ENCODE results near the gene TMEM97. TPM values are rescaled to one million over a fixed set of nuclear protein-coding genes. Genes with fewer than 3 reads are reported as not detected.

The TMEM97 gene
- total and polyA plus RNA-seq, 9 of the 15 experiments (the other 6 are each of a cell fraction or from before 2014, with no cell fraction given) = 34.6 to 121 (median 76.0) TPM

- ATAC-seq (no peak), DNase-seq (ENCODE audit: extremely low read depth in 1 of 4, low spot score in 3 of 4) (no peak), FAIRE-seq (no peak)
- H2AFZ ChIP-seq (ENCODE audit: low read depth, low read length) = no peak within 1 kb of the TSS
- no peaks in the 10 kb centered on the region for H3K79me2 ChIP-seq (ENCODE audit: control insufficient read depth, insufficient read depth, low read length)
- ChIA-PET CTCF (ENCODE audit: low intra/inter-chr PET ratio) (no interaction called here), POLR2A (interaction anchor here (0.7 to 2.8 kb wide), 4 partner anchors 10 to 72 kb away, joined by 3 to 9 read pairs (median 6); no protein-coding TSS in a partner anchor)
- no peak within 1 kb of the TSS for H3K4me2 ChIP-seq (ENCODE audit: insufficient read depth, low read length)
- peak within 1 kb of the TSS in 1 of 2 experiments; percentile 35; a peak in 2 of 4 replicates for H3K9ac ChIP-seq (ENCODE audit: insufficient read depth in 1 of 2, low read depth in 2 of 2, low read length in 2 of 2)
- no peaks in the 10 kb centered on the region for H3K9me3 ChIP-seq (replicated peaks; ENCODE audit: control insufficient read depth, insufficient read depth, low read depth, low read length)
- no peaks in the 10 kb centered on the region for H3K9me1 ChIP-seq (ENCODE audit: control insufficient read depth, insufficient read depth, low read length)
- 0 out of 2 replicates have a peak, but pooled peaks cover under 1% of the 10 kb centered on the region for H4K20me1 ChIP-seq (replicated peaks; ENCODE audit: control insufficient read depth, insufficient read depth, low read length)
- 81% methylated on average over 12 of the region's 13 CpGs for WGBS (ENCODE audit: insufficient coverage, low coverage, missing lambda C conversion rate)
- peaks cover 42% of the 10 kb centered on the region for H3K36me3 ChIP-seq (ENCODE audit: control insufficient read depth, insufficient read depth, low read length)
- in situ Hi-C loops (cut with MboI) (no loop called here), intact Hi-C loops (cut with micrococcal nuclease) (no loop called here)
- H3K4me3 ChIP-seq = no peak within 1 kb of the TSS
- H3K27ac ChIP-seq (ENCODE audit: extremely low read depth, low read depth, low read length) = no peak within 1 kb of the TSS
- BruUV-seq (replicated peaks) = no TSS peak
- no peaks in the 10 kb centered on the region for H3K27me3 ChIP-seq (ENCODE audit: control insufficient read depth in 2 of 2, insufficient read depth in 2 of 2, low read length in 2 of 2)
- peaks cover 3 to 22% of the 10 kb centered on the region in 2 experiments; a peak in 4 of 5 replicates for H3K4me1 ChIP-seq (replicated peaks in 1 of 2; ENCODE audit: control insufficient read depth in 2 of 2, insufficient read depth in 2 of 2, low read length in 2 of 2)
- TF ChIP-seq SFPQ (IDR thresholded peaks at IDR 0.05; ENCODE audit: low read depth, low read length) (no peak), NR2C1 (IDR thresholded peaks at IDR 0.05) (no peak), NR2C1 (tag; IDR thresholded peaks at IDR 0.05) (no peak), ZNF707 (CRISPR knock-in tag; conservative IDR thresholded peaks at IDR 0.05) (no peak), MEF2A (IDR thresholded peaks at IDR 0.05; ENCODE audit: control insufficient read depth, low read depth, low read length) (no peak), KAT8 (IDR thresholded peaks at IDR 0.05; ENCODE audit: low read depth) (no peak), ZMIZ1 (IDR thresholded peaks at IDR 0.05; ENCODE audit: low read depth in 2 of 2, low read length in 2 of 2) (no peak), RFX7 (CRISPR knock-in tag; IDR thresholded peaks at IDR 0.05) (no peak), HDAC8 (tag; IDR thresholded peaks at IDR 0.05) (no peak), THAP12 (CRISPR knock-in tag; IDR thresholded peaks at IDR 0.05) (no peak), E2F4 (CRISPR knock-in tag; IDR thresholded peaks at IDR 0.05; ENCODE audit: low read depth) (no peak), TAF15 (IDR thresholded peaks at IDR 0.05; ENCODE audit: low read depth, low read length) (no peak), HDAC2 (IDR thresholded peaks at IDR 0.05) (no peak)
Measured at GRCh38 chr17:28364665-28365363, 45.8 kb downstream of the TMEM97 start, which contains the start of gene SEBOX. SEBOX (minus strand) TSS chr17:28365199; CDS start chr17:28365151, 48 bp downstream.

Data from K562 (cell line).